Breast epithelium (tissue), 3 donors: ENCODE results near the gene PANK3.

Experiments
- CTCF ChIP-seq, 3 donors: fragments of 450-650 bp; IDR thresholded peaks; one replicate each; pipeline ENCODE4 v1.5.1; 2016 to 2017; ENCODE audit warnings: antibody characterized with exemption in 3 of 3, mild to moderate bottlenecking in 3 of 3, moderate library complexity in 3 of 3
- POLR2A ChIP-seq: fragments of 450-650 bp; IDR thresholded peaks from one replicate; pipeline ENCODE4 v1.6.1; 2016; ENCODE audit warnings: antibody characterized with exemption, mild to moderate bottlenecking, moderate library complexity
- POLR2AphosphoS5 ChIP-seq, 3 donors: sonication (generic); formaldehyde crosslinking; IDR thresholded peaks; one replicate each; pipeline ENCODE4 v1.6.1; 2017; ENCODE audit warnings: antibody characterized with exemption in 3 of 3

- TF ChIP-seq CTCF (IDR thresholded peaks at IDR 0.05) (no peak), POLR2AphosphoS5 (IDR thresholded peaks at IDR 0.05) (no peak), POLR2A (no peak)
These were observed 35.5 kb upstream of the PANK3 start for GRCh38 chr5:168614661-168615060.
